ENCODE data around the gene ULK3. TPM values are rescaled to one million over a fixed set of nuclear protein-coding genes. Genes with fewer than 3 reads are reported as not detected.

Gene ULK3
- total RNA-seq, 1 experiment from 2014 or later, result 20.9 TPM

DNA sequence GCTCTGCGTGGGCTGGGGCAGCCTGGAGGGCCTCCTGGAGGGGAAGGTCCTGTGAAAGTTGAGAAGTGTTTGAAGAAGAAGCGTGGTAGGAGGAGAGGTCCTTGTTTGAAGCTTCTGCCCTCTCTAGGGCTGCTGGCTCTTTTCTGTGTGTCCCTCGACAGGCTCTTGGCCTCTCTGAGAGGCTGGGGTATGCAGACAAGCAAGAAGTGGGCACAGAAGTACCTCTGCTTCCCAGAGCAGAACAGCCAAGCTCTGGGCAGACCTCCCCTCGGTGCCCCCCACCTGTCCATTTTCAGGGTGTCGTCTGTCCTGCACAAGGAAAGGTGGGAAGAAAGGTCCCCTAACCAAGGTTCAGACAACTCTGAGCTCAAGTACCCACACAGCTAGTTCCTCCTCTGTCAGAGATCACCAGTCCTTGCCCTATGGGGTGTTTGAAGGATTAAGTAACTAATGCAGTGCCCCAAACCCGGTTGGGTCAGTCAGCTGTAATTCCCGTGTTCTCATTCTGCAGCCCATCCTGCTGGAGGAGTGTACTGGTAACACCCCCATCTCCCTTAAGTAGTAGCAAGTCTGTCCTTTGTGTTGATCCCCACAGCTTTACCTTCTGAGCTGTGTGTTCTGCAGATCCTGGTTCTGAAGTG lies 54.8 kb downstream of the ULK3 start:
- Histone ChIP-seq H3K36me3 (replicated peaks; ENCODE audit: control insufficient read depth, insufficient read depth, low read length) (no peaks in the 10 kb centered on the region), H3K4me3 (ENCODE audit: insufficient read depth, low read depth, low read length) (no peak overlapping the region), H3K27me3 (ENCODE audit: control insufficient read depth, insufficient read depth, low read length) (no peaks in the 10 kb centered on the region; the same call in 1 of the 2 replicates)
- no peak for DNase-seq

DNA sequence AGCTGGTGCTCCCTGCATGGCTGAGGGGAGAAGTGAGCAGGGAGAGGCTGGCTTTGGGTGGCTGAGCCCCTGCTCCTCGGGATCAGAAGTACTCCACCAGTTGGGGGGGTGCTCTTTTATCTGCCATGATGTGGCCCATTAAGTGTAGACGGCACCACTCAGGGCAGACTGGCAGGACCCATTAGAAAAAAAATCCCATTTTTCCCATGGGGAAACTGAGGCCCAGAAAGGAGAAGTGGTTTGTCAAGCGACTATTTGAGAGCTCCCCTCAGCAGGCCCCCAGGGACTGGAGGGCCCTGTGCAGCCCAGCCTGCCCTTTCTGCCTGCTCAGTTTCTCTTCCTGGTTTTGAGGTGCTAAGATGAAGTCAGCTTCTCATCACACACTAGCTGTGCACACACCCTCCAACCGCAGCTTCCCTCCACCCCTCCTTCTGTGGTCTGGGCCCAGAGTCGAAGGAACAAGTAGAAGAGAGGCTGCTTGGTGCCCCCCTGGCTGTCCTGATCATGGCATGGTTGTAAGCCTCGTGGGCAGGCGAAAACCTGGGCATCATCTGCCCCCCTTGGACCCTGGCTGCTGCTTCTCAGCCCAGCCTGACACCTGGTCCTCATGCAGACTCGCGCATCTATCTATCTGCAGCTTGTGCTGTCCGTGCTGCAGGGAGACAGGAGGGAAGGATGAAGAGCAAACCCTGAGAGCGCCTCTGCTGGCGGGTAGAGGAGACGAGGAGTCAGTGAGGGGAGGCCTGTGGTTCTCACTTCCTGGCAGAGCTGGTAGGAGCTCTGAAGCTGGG lies 55.5 kb downstream of the ULK3 start:
- H3K27me3 ChIP-seq (ENCODE audit: control insufficient read depth, insufficient read depth, low read length), result no peaks in the 10 kb centered on the region; the same call in 1 of the 2 replicates
- no peak overlapping the region for H3K4me3 ChIP-seq (ENCODE audit: insufficient read depth, low read depth, low read length)
- H3K36me3 ChIP-seq (replicated peaks; ENCODE audit: control insufficient read depth, insufficient read depth, low read length), result no peaks in the 10 kb centered on the region
- DNase-seq, result peak; percentile 92

DNA sequence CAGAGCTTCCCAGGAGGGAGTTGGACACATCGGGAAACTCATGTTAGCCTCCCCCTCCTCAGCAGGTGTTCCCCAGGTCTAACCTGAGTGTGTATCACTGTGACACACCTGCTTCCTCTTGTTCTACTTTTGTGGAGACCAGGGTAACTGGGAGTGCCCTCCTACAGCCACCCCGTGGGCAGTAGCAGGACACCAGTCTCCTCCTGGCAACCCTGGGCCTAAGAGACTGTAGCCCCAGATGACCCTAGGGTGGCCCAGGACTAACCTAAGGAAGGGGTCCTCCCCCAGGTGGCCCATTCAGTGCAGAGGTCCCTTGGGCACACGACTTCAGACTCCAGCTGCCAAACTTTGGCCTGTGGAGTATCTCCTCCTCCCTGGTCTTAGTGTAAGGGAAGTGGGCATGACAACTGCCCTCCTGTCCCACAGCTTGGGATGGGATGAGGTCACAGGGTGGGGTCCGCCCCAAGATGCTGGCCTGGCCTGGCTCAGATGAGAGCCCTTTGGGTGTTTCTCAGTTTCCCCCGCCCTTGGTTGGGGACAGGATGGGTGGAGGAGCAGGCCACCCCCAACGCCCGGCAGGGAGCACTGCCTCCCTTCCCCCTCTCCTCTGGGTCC lies 56.3 kb downstream of the ULK3 start:
- Histone ChIP-seq H3K4me3 (ENCODE audit: insufficient read depth, low read depth, low read length) (no peak overlapping the region), H3K27me3 (ENCODE audit: control insufficient read depth, insufficient read depth, low read length) (no peaks in the 10 kb centered on the region; the same call in 1 of the 2 replicates), H3K36me3 (replicated peaks; ENCODE audit: control insufficient read depth, insufficient read depth, low read length) (no peaks in the 10 kb centered on the region)
- DNase-seq, result no peak

Other genes starting within 250 kb of the ULK3 start
- 50.6 and 66.3 TPM in 2 replicates for gene CLK3, start 227.3 kb downstream of the ULK3 start, total RNA-seq (2014; rRNA removed; shearing (Covaris generic))
- gene EDC3, start 147.1 kb downstream of the ULK3 start, total RNA-seq (2014; rRNA removed; shearing (Covaris generic)), result 9.4 and 9.7 TPM in 2 replicates
- gene CYP1A1, start 117.6 kb downstream of the ULK3 start, total RNA-seq (2014; rRNA removed; shearing (Covaris generic)), result 0.45 and 0.78 TPM in 2 replicates
- gene CYP1A2, start 94.3 kb downstream of the ULK3 start, total RNA-seq (2014; rRNA removed; shearing (Covaris generic)), result not detected in 2 replicates
- gene CSK, start 61.1 kb downstream of the ULK3 start, total RNA-seq (2014; rRNA removed; shearing (Covaris generic)), result 31.8 and 34.8 TPM in 2 replicates
- not detected in 2 replicates for gene LMAN1L, start 30.3 kb downstream of the ULK3 start, total RNA-seq (2014; rRNA removed; shearing (Covaris generic))
- 0.03 TPM in 1 of 2 replicates, not detected in the other for gene CPLX3, start 16.5 kb downstream of the ULK3 start, total RNA-seq (2014; rRNA removed; shearing (Covaris generic))
- gene SCAMP2, start 30.2 kb upstream of the ULK3 start, total RNA-seq (2014; rRNA removed; shearing (Covaris generic)), result 20.8 and 22.6 TPM in 2 replicates
- 50.9 and 64.7 TPM in 2 replicates for gene MPI, start 46.9 kb upstream of the ULK3 start, total RNA-seq (2014; rRNA removed; shearing (Covaris generic))
- gene FAM219B, start 63.7 kb upstream of the ULK3 start, total RNA-seq (2014; rRNA removed; shearing (Covaris generic)), result 52.1 and 72.0 TPM in 2 replicates
- 154 and 185 TPM in 2 replicates for gene COX5A, start 94.9 kb upstream of the ULK3 start, total RNA-seq (2014; rRNA removed; shearing (Covaris generic))
- gene RPP25, start 113.6 kb upstream of the ULK3 start, total RNA-seq (2014; rRNA removed; shearing (Covaris generic)), result 40.0 and 40.3 TPM in 2 replicates
- 17.7 and 23.0 TPM in 2 replicates for gene SCAMP5, start 152.4 kb upstream of the ULK3 start, total RNA-seq (2014; rRNA removed; shearing (Covaris generic))
- 34.4 and 35.2 TPM in 2 replicates for gene PPCDC, start 180.4 kb upstream of the ULK3 start, total RNA-seq (2014; rRNA removed; shearing (Covaris generic))

All from H7 (cell line).